Measurements from ENCODE around the gene NCR3LG1. TPM values are rescaled to one million over a fixed set of nuclear protein-coding genes. Genes with fewer than 3 reads are reported as not detected.

Gene NCR3LG1
- total RNA-seq, 1 donor from 2014 or later, result 0.21 TPM

- no peaks in the 10 kb centered on the region for H3K36me3 ChIP-seq
- H3K4me3 ChIP-seq, result no peak overlapping the region
- no peaks in the 10 kb centered on the region for H3K27me3 ChIP-seq
- H3K27ac ChIP-seq, result no peak overlapping the region
- DNase-seq (ENCODE audit: low spot score in 2 of 2), result no peak
- intact Hi-C loops (cut with DNase I), result no loop called here
- TF ChIP-seq CTCF (IDR thresholded peaks at IDR 0.05), result no peak
- peaks cover 8 to 11% of the 10 kb centered on the region in 2 donors for H3K4me1 ChIP-seq
- no peaks in the 10 kb centered on the region for H3K9me3 ChIP-seq
Observed at GRCh38 chr11:17410606-17411379, 59.2 kb downstream of the NCR3LG1 start.

- Histone ChIP-seq H3K27me3 (no peaks in the 10 kb centered on the region), H3K36me3 (no peaks in the 10 kb centered on the region), H3K9me3 (no peaks in the 10 kb centered on the region), H3K4me1 (peaks cover 2 to 5% of the 10 kb centered on the region in 2 donors), H3K27ac (no peak overlapping the region), H3K4me3 (no peak overlapping the region)
- intact Hi-C loops (cut with DNase I), result no loop called here
- TF ChIP-seq CTCF (IDR thresholded peaks at IDR 0.05), result no peak
- no peak for DNase-seq (ENCODE audit: low spot score in 2 of 2)
Observed at GRCh38 chr11:17411418-17411817, 59.8 kb downstream of the NCR3LG1 start.

- Histone ChIP-seq H3K9me3 (no peaks in the 10 kb centered on the region), H3K4me1 (no peaks in the 10 kb centered on the region), H3K27ac (no peak overlapping the region), H3K36me3 (no peaks in the 10 kb centered on the region), H3K4me3 (no peak overlapping the region), H3K27me3 (no peaks in the 10 kb centered on the region)
- no peak for DNase-seq (ENCODE audit: low spot score in 2 of 2)
- intact Hi-C loops (cut with DNase I), result no loop called here
- no peak for TF ChIP-seq CTCF (IDR thresholded peaks at IDR 0.05)
Observed at GRCh38 chr11:17412488-17413180, 61.0 kb downstream of the NCR3LG1 start.

GRCh38 chr11:17413414-17414316, 62.1 kb downstream of the NCR3LG1 start:
- Histone ChIP-seq H3K9me3 (no peaks in the 10 kb centered on the region), H3K4me3 (no peak overlapping the region), H3K27me3 (no peaks in the 10 kb centered on the region), H3K27ac (no peak overlapping the region), H3K4me1 (no peaks in the 10 kb centered on the region), H3K36me3 (no peaks in the 10 kb centered on the region)
- intact Hi-C loops (cut with DNase I), result no loop called here
- DNase-seq (ENCODE audit: low spot score in 2 of 2), result no peak
- no peak for TF ChIP-seq CTCF (IDR thresholded peaks at IDR 0.05)

GRCh38 chr11:17414317-17414737, 62.7 kb downstream of the NCR3LG1 start:
- Histone ChIP-seq H3K4me1 (no peaks in the 10 kb centered on the region), H3K4me3 (no peak overlapping the region), H3K36me3 (no peaks in the 10 kb centered on the region), H3K27ac (no peak overlapping the region), H3K9me3 (no peaks in the 10 kb centered on the region), H3K27me3 (no peaks in the 10 kb centered on the region)
- intact Hi-C loops (cut with DNase I), result no loop called here
- DNase-seq (ENCODE audit: low spot score in 2 of 2), result no peak
- no peak for TF ChIP-seq CTCF (IDR thresholded peaks at IDR 0.05)
